Stimulated activated CD4-positive, alpha-beta T cell treated with anti-CD3 and anti-CD28 coated beads, TNF-alpha, amount 100 ng/mL, for 1 hour (primary cell): ENCODE measurements around the gene THADA.
"Not testable (repeated sequence)": the region's sequence is repeated elsewhere in the genome, so short reads cannot be mapped to it uniquely, and the experiment has no call there.

ENCODE experiments used
- DNase-seq, 3 donors: peaks; one replicate each; pipeline ENCODE4 v3.0.0-alpha.2; 2020; ENCODE audit warnings: low read depth in 3 of 3, low spot score in 1 of 3

Gene THADA

GRCh38 chr2:43389581-43390466 lies 206.0 kb downstream of the THADA start:
- no peak for DNase-seq

GRCh38 chr2:43388371-43388770 lies 207.5 kb downstream of the THADA start:
- no peak for DNase-seq

GRCh38 chr2:43387092-43388062 lies 208.5 kb downstream of the THADA start:
- DNase-seq, result no peak

- not testable (repeated sequence) for DNase-seq
These were observed 209.2 kb downstream of the THADA start for GRCh38 chr2:43386679-43387078.

GRCh38 chr2:43384143-43384542 lies 211.7 kb downstream of the THADA start:
- no peak for DNase-seq

GRCh38 chr2:43383533-43383932 lies 212.3 kb downstream of the THADA start:
- DNase-seq, result no peak

- no peak for DNase-seq
These were observed 216.3 kb downstream of the THADA start for GRCh38 chr2:43379494-43379893.

- no peak for DNase-seq
These were observed 218.5 kb downstream of the THADA start for GRCh38 chr2:43377327-43377726.

GRCh38 chr2:43376523-43377198 lies 219.2 kb downstream of the THADA start:
- no peak for DNase-seq

- no peak for DNase-seq
These were observed 219.9 kb downstream of the THADA start for GRCh38 chr2:43375746-43376522.

- no peak for DNase-seq
These were observed 223.3 kb downstream of the THADA start for GRCh38 chr2:43372416-43373081.

- no peak for DNase-seq
These were observed 225.1 kb downstream of the THADA start for GRCh38 chr2:43370705-43371104.

GRCh38 chr2:43370146-43370545 lies 225.7 kb downstream of the THADA start:
- no peak for DNase-seq

GRCh38 chr2:43368483-43369385 lies 227.1 kb downstream of the THADA start:
- DNase-seq, result no peak

GRCh38 chr2:43367012-43367782 lies 228.6 kb downstream of the THADA start:
- DNase-seq, result no peak

- no peak for DNase-seq
These were observed 232.7 kb downstream of the THADA start for GRCh38 chr2:43363120-43363519.

GRCh38 chr2:43361286-43361685 lies 234.6 kb downstream of the THADA start:
- DNase-seq, result no peak

- DNase-seq, result no peak
These were observed 235.7 kb downstream of the THADA start for GRCh38 chr2:43360137-43360536.
